Measurements from ENCODE around the gene LTBP3. TPM values are rescaled to one million over a fixed set of nuclear protein-coding genes. Genes with fewer than 3 reads are reported as not detected.

LTBP3 gene
- polyA plus RNA-seq, 1 experiment = 25.3 TPM

GRCh38 chr11:65583589-65583988 lies 25.4 kb upstream of the LTBP3 start:
- TF ChIP-seq CTCF (IDR thresholded peaks at IDR 0.05; ENCODE audit: low read depth, low read length) = no peak
- DNase-seq (ENCODE audit: low read depth, low spot score) = no peak
- no peak overlapping the region for H3K4me3 ChIP-seq (ENCODE audit: low read depth, low read length)
- CTCF ChIA-PET = interaction anchor here (1.5 kb wide), 1 partner anchor 10 kb away, joined by 9 read pairs; no protein-coding TSS in a partner anchor
- no peaks in the 10 kb centered on the region for H3K27me3 ChIP-seq (ENCODE audit: control insufficient read depth, insufficient read depth, low read length)
- POLR2A ChIA-PET = interaction anchor here (0.6 kb wide), 2 partner anchors 42 to 73 kb away, joined by 4 read pairs; no protein-coding TSS in a partner anchor
- no peaks in the 10 kb centered on the region for H3K9me3 ChIP-seq (ENCODE audit: control insufficient read depth, insufficient read depth, low read length)
- no peak overlapping the region for H3K27ac ChIP-seq (ENCODE audit: low read depth, low read length)

- POLR2A ChIA-PET = no interaction called here
- H3K27ac ChIP-seq (ENCODE audit: low read depth, low read length) = no peak overlapping the region
- H3K4me3 ChIP-seq (ENCODE audit: low read depth, low read length) = no peak overlapping the region
- no peak for TF ChIP-seq CTCF (IDR thresholded peaks at IDR 0.05; ENCODE audit: low read depth, low read length)
- H3K27me3 ChIP-seq (ENCODE audit: control insufficient read depth, insufficient read depth, low read length) = no peaks in the 10 kb centered on the region
- DNase-seq (ENCODE audit: low read depth, low spot score) = no peak
- CTCF ChIA-PET = interaction anchor here (1.1 kb wide), 1 partner anchor 12 kb away, joined by 4 read pairs; no protein-coding TSS in a partner anchor
- H3K9me3 ChIP-seq (ENCODE audit: control insufficient read depth, insufficient read depth, low read length) = no peaks in the 10 kb centered on the region
These were observed 23.8 kb upstream of the LTBP3 start for GRCh38 chr11:65581928-65582327.

GRCh38 chr11:65580756-65581155 lies 22.6 kb upstream of the LTBP3 start:
- ChIA-PET POLR2A (no interaction called here), CTCF (interaction anchor here (1.0 kb wide), 1 partner anchor 14 kb away, joined by 3 read pairs; no protein-coding TSS in a partner anchor)
- no peak for TF ChIP-seq CTCF (IDR thresholded peaks at IDR 0.05; ENCODE audit: low read depth, low read length)
- H3K27ac ChIP-seq (ENCODE audit: low read depth, low read length) = no peak overlapping the region
- H3K4me3 ChIP-seq (ENCODE audit: low read depth, low read length) = no peak overlapping the region
- no peak for DNase-seq (ENCODE audit: low read depth, low spot score)
- H3K27me3 ChIP-seq (ENCODE audit: control insufficient read depth, insufficient read depth, low read length) = no peaks in the 10 kb centered on the region
- no peaks in the 10 kb centered on the region for H3K9me3 ChIP-seq (ENCODE audit: control insufficient read depth, insufficient read depth, low read length)

GRCh38 chr11:65580031-65580692 lies 22.0 kb upstream of the LTBP3 start:
- no peak for TF ChIP-seq CTCF (IDR thresholded peaks at IDR 0.05; ENCODE audit: low read depth, low read length)
- no peak for DNase-seq (ENCODE audit: low read depth, low spot score)
- no peaks in the 10 kb centered on the region for H3K9me3 ChIP-seq (ENCODE audit: control insufficient read depth, insufficient read depth, low read length)
- H3K27ac ChIP-seq (ENCODE audit: low read depth, low read length) = no peak overlapping the region
- POLR2A ChIA-PET = no interaction called here
- no peaks in the 10 kb centered on the region for H3K27me3 ChIP-seq (ENCODE audit: control insufficient read depth, insufficient read depth, low read length)
- H3K4me3 ChIP-seq (ENCODE audit: low read depth, low read length) = no peak overlapping the region
- CTCF ChIA-PET = no interaction called here

- ChIA-PET CTCF (no interaction called here), POLR2A (interaction anchor here (0.6 kb wide), 1 partner anchor 14 kb away, joined by 5 read pairs; no protein-coding TSS in a partner anchor)
- no peak for TF ChIP-seq CTCF (IDR thresholded peaks at IDR 0.05; ENCODE audit: low read depth, low read length)
- Histone ChIP-seq H3K27me3 (ENCODE audit: control insufficient read depth, insufficient read depth, low read length) (no peaks in the 10 kb centered on the region), H3K9me3 (ENCODE audit: control insufficient read depth, insufficient read depth, low read length) (no peaks in the 10 kb centered on the region), H3K27ac (ENCODE audit: low read depth, low read length) (no peak overlapping the region), H3K4me3 (ENCODE audit: low read depth, low read length) (no peak overlapping the region)
- DNase-seq (ENCODE audit: low read depth, low spot score) = no peak
These were observed 21.1 kb upstream of the LTBP3 start for GRCh38 chr11:65579291-65579690.
